GM12864 (cell line): Measurements from ENCODE around the gene STRN4.

Experiments used
- DNase-seq: peaks from one replicate; pipeline ENCODE4 v3.0.0-alpha.2; 2011; ENCODE audit warnings: low read depth
- H3K4me3 ChIP-seq: 2 replicates; pipeline ENCODE4 v1.5.1; 2011; ENCODE audit warnings: mild to moderate bottlenecking, low read depth, low read length, control low read depth
- TF ChIP-seq, protein P1 (sequence below): IDR thresholded peaks from 2 replicates; pipeline ENCODE4 v1.5.1; 2011; ENCODE audit warnings: low read depth, mild to moderate bottlenecking, moderate library complexity, low read length, control low read depth, inconsistent platforms; ENCODE audit errors: missing control alignments

The STRN4 gene

DNA sequence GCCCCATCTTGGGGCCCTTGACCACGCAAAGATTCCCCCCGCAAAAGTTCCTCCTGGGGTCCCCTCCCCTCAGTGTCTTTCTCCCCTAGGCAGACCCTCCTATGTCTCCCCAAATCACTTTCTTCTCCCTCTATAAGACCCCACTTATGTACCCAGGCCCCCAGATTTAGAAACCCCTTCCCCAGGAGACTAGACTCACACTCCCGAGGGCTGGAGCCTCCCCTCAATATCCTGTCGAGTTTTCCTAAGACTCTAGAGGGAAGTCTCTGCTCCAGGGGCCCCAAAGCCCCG lies 40.7 kb upstream of the STRN4 start:
- H3K4me3 ChIP-seq: peak overlapping the region; percentile 94
- DNase-seq: no peak
- TF ChIP-seq, protein P1, sequence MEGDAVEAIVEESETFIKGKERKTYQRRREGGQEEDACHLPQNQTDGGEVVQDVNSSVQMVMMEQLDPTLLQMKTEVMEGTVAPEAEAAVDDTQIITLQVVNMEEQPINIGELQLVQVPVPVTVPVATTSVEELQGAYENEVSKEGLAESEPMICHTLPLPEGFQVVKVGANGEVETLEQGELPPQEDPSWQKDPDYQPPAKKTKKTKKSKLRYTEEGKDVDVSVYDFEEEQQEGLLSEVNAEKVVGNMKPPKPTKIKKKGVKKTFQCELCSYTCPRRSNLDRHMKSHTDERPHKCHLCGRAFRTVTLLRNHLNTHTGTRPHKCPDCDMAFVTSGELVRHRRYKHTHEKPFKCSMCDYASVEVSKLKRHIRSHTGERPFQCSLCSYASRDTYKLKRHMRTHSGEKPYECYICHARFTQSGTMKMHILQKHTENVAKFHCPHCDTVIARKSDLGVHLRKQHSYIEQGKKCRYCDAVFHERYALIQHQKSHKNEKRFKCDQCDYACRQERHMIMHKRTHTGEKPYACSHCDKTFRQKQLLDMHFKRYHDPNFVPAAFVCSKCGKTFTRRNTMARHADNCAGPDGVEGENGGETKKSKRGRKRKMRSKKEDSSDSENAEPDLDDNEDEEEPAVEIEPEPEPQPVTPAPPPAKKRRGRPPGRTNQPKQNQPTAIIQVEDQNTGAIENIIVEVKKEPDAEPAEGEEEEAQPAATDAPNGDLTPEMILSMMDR: no peak

DNA sequence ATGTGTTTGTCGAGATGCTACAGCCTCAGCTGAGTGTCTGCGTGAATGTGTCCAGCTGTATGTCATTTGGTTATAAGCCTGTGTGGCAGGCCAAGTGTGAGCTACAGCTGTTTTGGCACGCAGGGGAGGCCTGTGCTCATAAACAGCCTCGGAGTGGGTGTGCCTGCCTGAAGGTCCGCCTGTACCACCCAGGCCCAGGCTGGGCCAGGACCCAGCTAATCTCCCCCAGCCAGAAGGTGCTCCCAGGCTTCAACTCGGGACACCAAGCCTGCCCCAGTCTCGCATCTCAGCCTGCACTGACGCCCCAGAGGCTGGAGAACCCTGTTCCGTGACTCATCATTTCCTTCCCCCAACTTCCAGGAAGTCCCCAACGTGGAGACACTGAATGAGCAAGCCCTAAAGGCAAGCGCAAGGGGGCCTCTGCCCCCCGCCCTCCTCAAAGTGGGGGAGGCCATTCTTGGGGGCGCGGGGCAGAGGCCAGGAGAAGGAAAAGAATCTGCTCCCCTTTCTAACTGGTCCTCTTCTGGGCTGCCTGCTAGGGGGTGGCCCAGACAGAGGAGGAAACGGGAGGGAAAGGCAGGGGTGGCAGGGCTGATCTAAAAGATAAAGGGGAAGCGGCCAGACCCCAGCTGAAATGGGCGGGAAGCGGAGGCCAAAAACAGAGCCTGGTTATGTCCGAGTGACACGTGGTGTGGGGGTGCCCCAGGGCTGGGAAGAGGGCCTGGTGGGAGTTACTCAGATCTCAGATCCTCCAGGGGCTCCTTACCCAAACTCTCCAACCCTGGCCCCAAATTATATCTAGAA lies 40.2 kb upstream of the STRN4 start:
- DNase-seq: peak; percentile 64
- TF ChIP-seq, protein P1: no peak
- H3K4me3 ChIP-seq: peak overlapping the region; percentile 94

DNA sequence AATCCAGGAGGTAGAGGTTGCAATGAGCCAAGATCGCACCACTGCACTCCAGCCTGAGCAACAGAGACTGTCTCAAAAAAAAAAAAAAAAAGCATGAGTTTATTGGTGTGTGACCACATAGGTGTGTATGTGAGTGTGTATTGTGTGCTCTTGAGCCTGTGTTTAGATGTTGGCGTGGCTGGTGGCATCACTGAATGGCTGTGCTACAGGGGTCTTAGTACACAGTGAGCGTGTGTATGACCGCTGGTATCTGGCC lies 39.7 kb upstream of the STRN4 start:
- TF ChIP-seq, protein P1: no peak
- H3K4me3 ChIP-seq: peak overlapping the region; percentile 94
- no peak for DNase-seq

DNA sequence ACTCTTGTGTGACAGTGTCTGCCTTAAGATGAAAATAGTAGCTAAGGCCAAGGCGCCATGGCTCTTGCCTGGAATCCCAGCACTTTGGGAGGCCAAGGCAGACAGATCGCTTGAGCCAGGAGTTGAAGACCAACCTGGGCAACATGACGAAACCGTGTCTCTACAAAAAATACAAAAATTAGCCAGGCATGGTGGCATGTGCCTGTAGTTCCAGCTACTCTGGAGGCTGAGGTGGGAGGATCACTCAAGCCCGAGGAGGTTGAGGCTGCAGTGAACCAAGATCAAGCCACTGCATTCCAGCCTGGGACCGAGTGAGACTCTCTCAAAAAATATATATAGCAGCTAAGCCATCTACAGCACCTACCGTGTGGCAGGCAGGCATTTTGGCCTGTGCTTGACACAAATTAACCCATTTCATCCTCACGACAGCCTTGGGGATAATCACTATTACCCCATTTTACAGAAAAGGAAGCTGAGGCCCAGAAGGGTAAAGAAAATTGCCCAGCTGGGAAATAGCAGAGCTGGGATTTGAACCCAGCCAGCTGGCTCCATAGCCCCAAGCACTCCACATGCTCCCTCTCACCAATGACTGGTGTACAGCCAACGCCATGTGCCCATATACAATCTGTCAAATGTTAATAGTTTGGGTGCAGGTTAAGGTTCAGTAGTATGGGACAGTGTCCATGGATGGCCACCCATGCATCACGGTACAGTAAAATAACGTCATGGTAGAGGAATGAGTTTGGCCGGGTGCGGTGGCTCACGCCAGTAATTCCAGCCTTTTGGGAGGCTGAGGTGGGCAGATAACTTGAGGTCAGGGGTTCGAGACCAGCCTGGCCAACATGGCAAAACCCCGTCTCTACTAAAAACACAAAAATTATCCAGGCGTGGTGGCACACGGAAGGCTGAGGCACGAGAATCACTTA lies 39.1 kb upstream of the STRN4 start:
- peak overlapping the region; percentile 94 for H3K4me3 ChIP-seq
- DNase-seq: no peak
- TF ChIP-seq, protein P1: no peak

DNA sequence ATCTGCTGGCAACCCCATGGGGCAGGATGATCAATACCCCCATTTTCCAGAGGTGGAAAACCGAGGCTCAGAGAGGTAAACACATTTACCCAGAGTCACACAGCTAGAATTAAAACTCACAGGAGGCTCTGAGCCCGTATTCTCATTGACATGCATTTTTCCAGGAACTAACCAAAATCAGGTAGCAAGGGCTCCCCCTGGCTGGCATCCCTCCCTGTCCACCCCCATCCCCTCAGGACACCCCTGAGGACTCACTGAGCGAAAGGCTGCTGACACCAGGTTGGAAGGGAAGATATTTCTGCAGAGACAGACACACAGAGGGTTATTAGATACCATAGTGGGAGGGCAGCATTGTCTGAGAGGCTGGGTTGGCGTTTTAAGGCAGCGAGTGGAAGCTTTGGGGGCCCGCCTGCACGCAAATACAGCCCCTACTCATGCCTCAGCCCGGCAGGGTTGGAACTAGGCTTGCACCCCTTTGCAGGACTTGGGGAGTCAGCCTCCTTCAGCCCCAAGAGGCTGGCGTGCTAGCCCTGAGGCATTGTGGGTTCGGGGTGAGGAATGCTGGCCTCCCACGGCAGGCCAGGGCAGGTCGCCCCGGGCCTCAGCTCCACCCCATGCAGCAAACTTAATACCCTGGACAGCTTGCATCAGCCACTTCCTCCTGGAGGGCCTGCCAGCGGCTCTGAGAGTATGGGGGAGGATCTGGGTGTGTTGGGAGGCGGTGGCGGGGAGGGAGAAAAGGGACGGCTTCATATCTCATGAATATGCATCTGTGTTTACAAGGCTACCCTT lies 38.2 kb upstream of the STRN4 start:
- DNase-seq: peak; percentile 74
- peak overlapping the region; percentile 94 for H3K4me3 ChIP-seq
- TF ChIP-seq, protein P1: peak; percentile 38

DNA sequence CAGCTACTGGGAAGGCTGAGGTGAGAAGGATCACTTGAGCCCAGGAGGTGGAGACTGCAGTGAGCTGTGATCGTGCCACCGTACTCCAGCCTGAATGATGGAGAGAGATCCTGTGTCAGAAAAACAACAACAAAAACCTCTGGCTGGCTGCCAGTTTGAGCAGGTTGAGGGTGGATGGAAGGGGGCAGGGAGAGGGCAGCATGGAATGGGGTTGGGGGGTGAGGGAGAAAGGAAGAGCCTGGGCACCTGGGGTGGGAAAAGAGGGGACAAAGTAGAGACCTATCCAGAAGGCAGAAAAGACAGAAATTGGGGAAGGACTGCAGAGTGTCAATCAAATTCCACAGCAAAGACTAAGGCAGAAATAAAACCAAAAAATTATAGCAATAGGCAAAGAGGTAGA lies 37.4 kb upstream of the STRN4 start:
- TF ChIP-seq, protein P1: no peak
- no peak for DNase-seq

More for the DNA sequence above, 37.4 kb upstream of the STRN4 start:
- peak overlapping the region; percentile 94 for H3K4me3 ChIP-seq
